ENCODE results near the gene SMIM1.

The SMIM1 gene

GRCh38 chr1:3736131-3736561 is 36.4 kb upstream of the SMIM1 start:
- H3K4me3 ChIP-seq (ENCODE audit: low read depth, low read length) = no peak overlapping the region
- no peak for DNase-seq (ENCODE audit: low read depth, low spot score)
- TF ChIP-seq CTCF (IDR thresholded peaks at IDR 0.05; ENCODE audit: insufficient read depth, low read length, missing control alignments) = no peak
- ChIA-PET POLR2A (no interaction called here), CTCF (interaction anchor here (0.7 to 2.7 kb wide), 3 partner anchors 9 to 12 kb away, joined by 3 to 10 read pairs (median 3); no protein-coding TSS in a partner anchor)

- no peak for DNase-seq (ENCODE audit: low read depth, low spot score)
- no peak for TF ChIP-seq CTCF (IDR thresholded peaks at IDR 0.05; ENCODE audit: insufficient read depth, low read length, missing control alignments)
- POLR2A ChIA-PET = no interaction called here
- no peak overlapping the region for H3K4me3 ChIP-seq (ENCODE audit: low read depth, low read length)
- CTCF ChIA-PET = interaction anchor here (0.7 to 2.7 kb wide), 2 partner anchors 9 to 12 kb away, joined by 3 to 10 read pairs; no protein-coding TSS in a partner anchor
Observed at GRCh38 chr1:3736708-3737107, 35.8 kb upstream of the SMIM1 start.

DNA sequence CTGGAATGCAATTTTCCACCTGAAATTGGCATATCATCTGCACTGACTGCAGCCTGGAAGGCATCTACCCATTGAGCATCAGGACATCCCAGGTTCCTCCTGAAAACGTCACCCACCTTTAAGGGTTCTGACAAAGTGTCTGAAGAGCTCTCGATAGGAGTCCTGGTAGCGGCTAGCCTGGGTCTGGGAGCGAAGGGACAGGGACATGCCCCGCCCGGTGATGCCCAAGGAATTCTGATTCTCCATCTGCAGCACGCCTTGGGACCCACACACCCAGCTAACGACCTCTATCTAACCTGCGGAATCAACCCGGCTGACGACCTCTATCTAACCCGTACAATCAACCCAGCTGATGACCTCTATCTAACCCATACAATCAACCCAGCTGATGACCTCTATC is 33.6 kb upstream of the SMIM1 start:
- ChIA-PET CTCF (interaction anchor here (1.0 to 1.6 kb wide), 3 partner anchors 12 to 43 kb away, joined by 3 to 6 read pairs (median 3); no protein-coding TSS in a partner anchor), POLR2A (no interaction called here)
- TF ChIP-seq CTCF (IDR thresholded peaks at IDR 0.05; ENCODE audit: insufficient read depth, low read length, missing control alignments) = no peak

DNA sequence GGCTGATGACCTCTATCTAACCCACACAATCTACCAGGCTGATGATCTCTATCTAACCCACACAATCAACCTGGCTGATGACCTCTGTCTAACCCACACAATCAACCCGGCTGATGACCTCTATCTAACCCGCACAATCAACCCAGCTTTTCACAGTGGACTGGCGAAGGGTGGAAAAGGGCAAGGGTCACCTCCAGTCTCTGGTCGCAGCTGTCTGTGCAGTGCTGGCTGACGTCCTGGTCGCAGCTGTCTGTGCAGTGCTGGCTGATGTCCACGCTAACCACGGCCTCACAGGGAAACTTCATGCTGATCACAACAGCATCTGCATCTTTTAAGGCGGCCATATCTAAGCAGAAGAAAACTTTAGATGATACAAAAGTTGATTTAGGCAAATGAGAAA is 32.5 kb upstream of the SMIM1 start:
- TF ChIP-seq CTCF (IDR thresholded peaks at IDR 0.05; ENCODE audit: insufficient read depth, low read length, missing control alignments) = no peak
- ChIA-PET CTCF (interaction anchor here (1.1 to 1.3 kb wide), 3 partner anchors 15 to 44 kb away, joined by 3 read pairs; no protein-coding TSS in a partner anchor), POLR2A (no interaction called here)
- DNase-seq (ENCODE audit: low read depth, low spot score) = no peak
- H3K4me3 ChIP-seq (ENCODE audit: low read depth, low read length) = no peak overlapping the region

More for the DNA sequence above, 33.6 kb upstream of the SMIM1 start:
- H3K4me3 ChIP-seq (ENCODE audit: low read depth, low read length) = no peak overlapping the region
- no peak for DNase-seq (ENCODE audit: low read depth, low spot score)

GRCh38 chr1:3740752-3741151 is 31.8 kb upstream of the SMIM1 start:
- POLR2A ChIA-PET = no interaction called here
- H3K4me3 ChIP-seq (ENCODE audit: low read depth, low read length) = no peak overlapping the region
- no peak for TF ChIP-seq CTCF (IDR thresholded peaks at IDR 0.05; ENCODE audit: insufficient read depth, low read length, missing control alignments)
- no peak for DNase-seq (ENCODE audit: low read depth, low spot score)
- CTCF ChIA-PET = interaction anchor here (1.3 kb wide), 1 partner anchor 20 kb away, joined by 3 read pairs; no protein-coding TSS in a partner anchor

GRCh38 chr1:3741566-3742438 is 30.7 kb upstream of the SMIM1 start:
- CTCF ChIA-PET = interaction anchor here (1.0 kb wide), 1 partner anchor 17 kb away, joined by 4 read pairs; no protein-coding TSS in a partner anchor
- no peak for TF ChIP-seq CTCF (IDR thresholded peaks at IDR 0.05; ENCODE audit: insufficient read depth, low read length, missing control alignments)
- no peak overlapping the region for H3K4me3 ChIP-seq (ENCODE audit: low read depth, low read length)
- POLR2A ChIA-PET = no interaction called here
- no peak for DNase-seq (ENCODE audit: low read depth, low spot score)
